Gastroesophageal sphincter (tissue), 4 donors: ENCODE data around the gene ERO1B. TPM values are rescaled to one million over a fixed set of nuclear protein-coding genes. Genes with fewer than 3 reads are reported as not detected.

ENCODE experiments used
- ATAC-seq: fragments of 150-250 bp; one replicate; pipeline ENCODE4 v1.9.1; 2016; ENCODE audit warnings: mild to moderate bottlenecking, moderate library complexity
- H3K27ac ChIP-seq, 4 donors: fragments of 200-600 bp; sonication (generic) in 3 of 4; 1 replicate in 3 of 4; 2 replicates in 1 of 4; pipeline ENCODE4 v1.5.1; 2016 to 2019
- H3K27me3 ChIP-seq: fragments of 200-600 bp; sonication (generic); one replicate; pipeline ENCODE4 v1.5.1; 2019
- H3K36me3 ChIP-seq, 2 donors: fragments of 200-600 bp; sonication (generic); one replicate each; pipeline ENCODE4 v1.5.1; 2019; ENCODE audit warnings: control low read depth in 1 of 2
- H3K4me1 ChIP-seq, 3 donors: fragments of 200-600 bp; sonication (generic); 1 replicate in 2 of 3; 2 replicates in 1 of 3; pipeline ENCODE4 v1.5.1; 2016 to 2019; ENCODE audit warnings: control low read depth in 2 of 3
- H3K4me3 ChIP-seq, 2 donors: fragments of 200-600 bp; sonication (generic); one replicate each; pipeline ENCODE4 v1.5.1; 2019; ENCODE audit warnings: mild to moderate bottlenecking in 1 of 2, moderate library complexity in 1 of 2
- H3K9me3 ChIP-seq, 3 donors: fragments of 200-600 bp; sonication (generic); one replicate each; pipeline ENCODE4 v1.5.1; 2017 to 2019; ENCODE audit warnings: control low read depth in 2 of 3
- CTCF ChIP-seq, 4 experiments: fragments of 200-600 bp in 2 of 4; fragments of 450-650 bp in 2 of 4; sonication (generic) in 1 of 4; IDR thresholded peaks; one replicate each; pipeline ENCODE4 v1.5.1; 2017 to 2019; ENCODE audit warnings: antibody characterized with exemption in 4 of 4, mild to moderate bottlenecking in 2 of 4, moderate library complexity in 2 of 4
- EP300 ChIP-seq: sonication (generic); formaldehyde crosslinking; IDR thresholded peaks from one replicate; pipeline ENCODE4 v1.6.1; 2017; ENCODE audit warnings: antibody characterized with exemption, mild to moderate bottlenecking
- POLR2A ChIP-seq, 2 donors: fragments of 450-650 bp; IDR thresholded peaks; one replicate each; pipeline ENCODE4 v1.6.1; 2017; ENCODE audit warnings: antibody characterized with exemption in 2 of 2, mild to moderate bottlenecking in 2 of 2, moderate library complexity in 1 of 2
- POLR2AphosphoS5 ChIP-seq: sonication (generic); formaldehyde crosslinking; IDR thresholded peaks from one replicate; pipeline ENCODE4 v1.6.1; 2017; ENCODE audit warnings: antibody characterized with exemption
- WGBS, 2 donors: methylation state at CpG; one replicate each; pipeline ENCODE4 v1.1.5; 2018; ENCODE audit warnings: low coverage in 1 of 2; 5-methylcytosine and 5-hydroxymethylcytosine counted together
- total RNA-seq, 4 donors: library from RNA; depleted of rRNA; stranded (reverse); fragments of >200 nt; gene quantifications; one replicate each; pipeline ENCODE4 v1.1.0, GENCODE V29; 2016

Gene ERO1B
- total RNA-seq, 4 donors from 2014 or later = 7.3 to 13.5 (median 9.3) TPM

GRCh38 chr1:236281198-236281653 lies 532 bp downstream of the ERO1B start:
- peaks cover 4% of the 10 kb centered on the region for H3K27me3 ChIP-seq
- peak; percentile 59 for ATAC-seq
- peak overlapping the region; percentile 49 to 94 (median 88) for H3K27ac ChIP-seq
- peak overlapping the region; percentile 59 to 83 for H3K4me3 ChIP-seq
- peaks cover 0 to 18% (median 7%) of the 10 kb centered on the region in 3 donors for H3K4me1 ChIP-seq
- H3K9me3 ChIP-seq = no peaks in the 10 kb centered on the region
- 0% methylated on average over 7 to 10 of the region's 38 CpGs for WGBS, 2 donors
- TF ChIP-seq POLR2AphosphoS5 = no peak
- TF ChIP-seq CTCF (IDR thresholded peaks at IDR 0.05) = no peak
- no peak for TF ChIP-seq EP300
- TF ChIP-seq POLR2A (IDR thresholded peaks at IDR 0.05) = no peak
- H3K36me3 ChIP-seq = no peaks in the 10 kb centered on the region

GRCh38 chr1:236280438-236281197 lies 1.1 kb downstream of the ERO1B start:
- H3K4me3 ChIP-seq = peak overlapping the region; percentile 59 to 83
- H3K9me3 ChIP-seq = no peaks in the 10 kb centered on the region
- no peaks in the 10 kb centered on the region for H3K27me3 ChIP-seq
- H3K27ac ChIP-seq = peak overlapping the region in 3 of 4 donors; percentile 85 to 94 (median 92)
- ATAC-seq = no peak
- TF ChIP-seq POLR2A (IDR thresholded peaks at IDR 0.05) (no peak), EP300 (no peak), POLR2AphosphoS5 (no peak), CTCF (IDR thresholded peaks at IDR 0.05) (no peak)
- H3K36me3 ChIP-seq = no peaks in the 10 kb centered on the region
- peaks cover 0 to 18% (median 7%) of the 10 kb centered on the region in 3 donors for H3K4me1 ChIP-seq
- 17 to 47% methylated on average over 3 to 11 of the region's 13 CpGs for WGBS, 2 donors

- Histone ChIP-seq H3K27me3 (no peaks in the 10 kb centered on the region), H3K36me3 (no peaks in the 10 kb centered on the region), H3K4me1 (peaks cover 0 to 7% (median under 1%) of the 10 kb centered on the region in 3 donors), H3K4me3 (no peak overlapping the region), H3K27ac (no peak overlapping the region), H3K9me3 (no peaks in the 10 kb centered on the region)
- no CpG with 5 or more reads among the region's 1 CpG for WGBS, 2 donors
- no peak for TF ChIP-seq POLR2A (IDR thresholded peaks at IDR 0.05)
- no peak for TF ChIP-seq CTCF (IDR thresholded peaks at IDR 0.05)
- no peak for TF ChIP-seq EP300
- TF ChIP-seq POLR2AphosphoS5 = no peak
- no peak for ATAC-seq
These were observed 6.2 kb downstream of the ERO1B start for GRCh38 chr1:236275586-236275985.

- no peak overlapping the region for H3K27ac ChIP-seq
- H3K27me3 ChIP-seq = no peaks in the 10 kb centered on the region
- H3K36me3 ChIP-seq = no peaks in the 10 kb centered on the region
- H3K4me3 ChIP-seq = no peak overlapping the region
- H3K4me1 ChIP-seq = peaks cover 0 to 2% (median 0%) of the 10 kb centered on the region in 3 donors
- no peak for ATAC-seq
- no peaks in the 10 kb centered on the region for H3K9me3 ChIP-seq
- TF ChIP-seq CTCF (IDR thresholded peaks at IDR 0.05) (no peak), EP300 (no peak), POLR2AphosphoS5 (no peak), POLR2A (IDR thresholded peaks at IDR 0.05) (no peak)
These were observed 6.7 kb downstream of the ERO1B start for GRCh38 chr1:236275061-236275460.

- no peak overlapping the region for H3K4me3 ChIP-seq
- H3K9me3 ChIP-seq = no peaks in the 10 kb centered on the region
- H3K27me3 ChIP-seq = no peaks in the 10 kb centered on the region
- TF ChIP-seq EP300 = no peak
- no peak for ATAC-seq
- H3K27ac ChIP-seq = no peak overlapping the region
- WGBS, 2 donors = 90 to 100% methylated on average over 2 of the region's 2 CpGs
- peaks cover 0 to 13% of the 10 kb centered on the region in 2 donors for H3K36me3 ChIP-seq
- H3K4me1 ChIP-seq = no peaks in the 10 kb centered on the region
These were observed 8.4 kb downstream of the ERO1B start for GRCh38 chr1:236273358-236273757.
